CMK (cell line): Measurements from ENCODE around the gene MDM4.
"Not testable (repeated sequence)": the region's sequence is repeated elsewhere in the genome, so short reads cannot be mapped to it uniquely, and the experiment has no call there.

Source experiments
- DNase-seq: peaks from one replicate; pipeline ENCODE4 v3.0.0-alpha.2; 2010; ENCODE audit warnings: low read depth

Gene MDM4, protein sequence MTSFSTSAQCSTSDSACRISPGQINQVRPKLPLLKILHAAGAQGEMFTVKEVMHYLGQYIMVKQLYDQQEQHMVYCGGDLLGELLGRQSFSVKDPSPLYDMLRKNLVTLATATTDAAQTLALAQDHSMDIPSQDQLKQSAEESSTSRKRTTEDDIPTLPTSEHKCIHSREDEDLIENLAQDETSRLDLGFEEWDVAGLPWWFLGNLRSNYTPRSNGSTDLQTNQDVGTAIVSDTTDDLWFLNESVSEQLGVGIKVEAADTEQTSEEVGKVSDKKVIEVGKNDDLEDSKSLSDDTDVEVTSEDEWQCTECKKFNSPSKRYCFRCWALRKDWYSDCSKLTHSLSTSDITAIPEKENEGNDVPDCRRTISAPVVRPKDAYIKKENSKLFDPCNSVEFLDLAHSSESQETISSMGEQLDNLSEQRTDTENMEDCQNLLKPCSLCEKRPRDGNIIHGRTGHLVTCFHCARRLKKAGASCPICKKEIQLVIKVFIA

DNA sequence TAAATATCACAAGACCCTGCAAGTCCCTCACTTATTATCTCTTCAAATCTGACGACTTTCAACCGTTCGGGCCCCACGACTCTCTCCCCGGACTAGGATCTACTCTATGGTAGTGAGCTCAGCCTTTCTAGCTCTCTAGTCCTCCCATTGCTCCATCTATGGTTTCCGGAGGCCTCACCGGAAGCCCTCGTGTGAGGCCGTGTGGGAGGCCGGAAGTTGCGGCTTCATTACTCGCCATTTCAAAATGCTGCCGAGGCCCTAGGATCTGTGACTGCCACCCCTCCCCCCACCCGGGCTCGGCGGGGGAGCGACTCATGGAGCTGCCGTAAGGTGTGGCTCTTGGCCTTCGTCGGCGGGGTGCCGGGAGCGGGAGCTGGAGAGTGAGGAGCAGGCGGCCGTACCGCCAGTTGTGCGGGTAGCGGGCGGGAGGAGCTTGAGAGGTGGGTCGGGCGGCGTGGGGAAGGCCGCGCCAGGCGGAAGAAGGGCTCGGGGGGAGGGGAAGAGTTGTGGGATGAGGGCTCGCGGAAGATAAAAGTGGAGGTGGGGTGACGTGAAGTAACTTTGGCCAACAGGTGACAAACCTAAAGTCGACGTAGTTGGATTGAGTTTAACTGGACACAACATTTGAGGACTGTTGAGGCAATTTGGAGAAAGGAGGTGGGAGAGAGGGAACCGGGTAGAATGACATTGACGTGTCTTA lies at the start of gene MDM4:
Gene MDM4 (plus strand): TSS at position 227 of the 700 bp plus-strand sequence. CDS start 9,113 bp downstream, outside the sequence.
- DNase-seq, result peak; percentile 98

DNA sequence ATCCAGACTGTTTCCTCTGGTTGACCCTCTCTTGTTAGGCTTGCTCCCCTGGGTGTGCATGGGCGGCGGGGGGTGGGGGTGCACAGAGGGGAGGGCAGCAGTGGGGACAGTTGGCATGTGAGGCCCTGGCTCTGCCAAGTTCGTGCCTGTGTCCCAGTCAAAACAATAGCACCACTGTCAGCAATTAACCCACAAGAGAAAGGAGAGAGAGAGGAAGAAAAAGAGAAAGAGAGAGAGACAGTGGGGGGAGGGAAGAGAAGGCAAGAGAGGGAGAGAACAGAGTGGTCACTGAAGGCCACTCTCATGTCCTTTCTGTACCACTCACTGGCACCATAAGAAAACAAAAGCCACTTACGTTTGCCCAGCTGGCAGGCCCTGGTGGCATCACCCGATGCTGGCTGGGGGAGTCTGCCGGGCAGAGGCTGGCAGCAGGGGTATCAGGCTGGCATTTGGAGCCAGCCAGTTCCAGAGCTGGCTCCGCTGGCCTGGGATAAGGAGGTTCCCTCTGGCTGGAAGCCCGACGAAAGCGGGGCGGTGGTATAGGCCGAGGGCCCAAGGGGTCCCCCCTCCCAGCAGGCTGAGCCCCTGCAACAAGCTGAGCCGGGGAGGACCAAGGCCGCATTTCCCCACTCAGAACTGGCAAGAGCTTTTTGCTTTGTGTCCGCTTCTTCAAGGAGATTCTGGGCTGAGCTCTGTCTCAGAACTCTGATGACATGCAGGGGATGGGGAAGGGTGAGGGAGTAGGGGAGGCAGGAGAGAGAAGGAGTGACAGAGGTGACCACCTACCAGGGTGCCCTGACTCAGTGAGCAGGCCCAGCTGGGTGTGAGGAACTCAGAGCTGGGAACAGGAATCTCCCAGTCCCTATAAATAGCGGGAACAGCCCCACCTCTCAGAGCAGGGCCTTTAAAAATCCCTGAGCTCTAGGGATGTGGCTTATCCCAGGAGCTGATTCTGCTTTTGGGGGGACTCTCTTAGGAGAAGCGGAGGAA lies 49.5 kb upstream of the MDM4 start:
- no peak for DNase-seq

DNA sequence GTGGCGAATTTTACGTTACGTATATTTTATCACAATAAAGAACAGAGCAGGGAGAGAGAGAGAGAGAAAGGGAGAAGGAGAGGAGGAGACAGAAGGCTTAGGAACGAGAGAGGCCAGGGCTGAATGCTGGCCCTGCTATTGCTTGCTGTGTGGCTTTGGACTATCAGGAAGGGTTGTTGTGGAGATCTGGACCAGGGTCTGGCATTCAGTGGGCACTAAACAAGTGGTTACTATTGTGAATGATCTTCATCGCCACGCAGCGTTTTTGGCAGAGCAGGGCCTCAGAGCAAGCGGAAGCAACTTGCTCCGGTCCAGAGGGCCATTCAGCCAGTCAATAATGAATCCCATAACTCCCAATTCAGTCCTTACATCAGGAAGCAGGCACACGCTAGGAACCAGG lies 48.0 kb upstream of the MDM4 start:
- DNase-seq, result no peak

DNA sequence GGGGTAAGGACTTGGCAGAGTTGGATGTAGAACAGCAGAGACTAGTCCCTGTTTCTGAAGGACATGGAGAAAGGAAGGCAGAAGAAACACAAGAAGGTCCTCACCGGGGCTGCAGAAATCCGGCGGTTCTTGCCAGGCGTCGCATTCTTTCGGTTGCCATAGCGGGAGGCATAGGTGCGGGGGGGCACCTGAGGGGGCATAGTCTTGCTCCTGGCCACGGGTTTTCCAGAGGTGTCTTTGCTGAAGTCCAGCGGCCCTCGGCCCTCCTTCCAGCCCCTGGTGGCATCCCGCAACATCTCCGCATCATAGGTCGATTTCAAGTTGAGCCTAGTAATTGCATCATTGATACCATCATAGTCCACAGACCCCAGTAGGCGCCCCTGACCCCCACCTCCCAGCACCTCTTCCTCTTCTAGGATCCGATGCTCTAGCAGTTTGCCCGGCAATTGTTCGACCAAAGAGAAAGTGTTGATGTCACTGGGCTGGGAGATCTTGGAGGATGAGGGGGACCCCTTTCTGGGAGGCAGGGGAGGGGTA lies 47.4 kb upstream of the MDM4 start:
- no peak for DNase-seq

DNA sequence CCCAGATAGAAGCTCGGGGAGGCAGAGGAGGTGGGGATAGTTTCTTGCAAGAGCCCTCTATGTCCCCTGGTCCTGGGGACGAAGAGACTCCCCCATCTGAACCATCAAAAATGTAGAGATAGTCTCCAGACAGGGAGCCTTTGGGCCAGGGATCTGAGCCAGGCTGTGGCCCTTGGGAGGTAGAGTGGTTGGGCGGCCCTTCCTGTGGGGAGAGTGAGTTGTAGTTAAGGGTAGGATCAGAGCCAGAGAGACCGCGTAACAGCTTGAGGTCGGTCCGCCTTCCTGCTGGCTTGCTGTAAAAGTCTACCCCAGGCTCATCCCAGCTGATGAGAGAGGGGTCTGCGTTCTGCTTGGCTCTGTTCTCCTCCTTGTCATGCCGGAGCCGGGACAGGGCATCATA lies 46.9 kb upstream of the MDM4 start:
- DNase-seq, result no peak

DNA sequence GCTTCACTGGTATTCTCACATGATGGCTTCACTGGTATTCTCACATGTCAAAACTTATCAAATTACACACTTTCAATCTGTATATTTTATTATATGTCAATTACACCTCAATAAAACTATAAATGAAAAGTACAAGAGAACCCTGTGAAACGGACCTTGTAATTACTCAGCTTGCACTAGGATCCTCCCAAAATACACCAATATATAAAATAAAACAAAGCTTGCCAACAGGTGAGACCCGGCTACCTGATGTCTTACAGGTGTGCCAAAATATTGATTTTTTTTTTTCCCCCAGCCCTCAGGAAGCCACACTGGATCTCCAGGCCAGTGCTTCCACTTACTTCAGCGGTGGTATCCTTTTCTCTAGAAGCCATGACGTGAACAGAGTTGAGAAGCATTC lies 44.5 kb upstream of the MDM4 start:
- no peak for DNase-seq

DNA sequence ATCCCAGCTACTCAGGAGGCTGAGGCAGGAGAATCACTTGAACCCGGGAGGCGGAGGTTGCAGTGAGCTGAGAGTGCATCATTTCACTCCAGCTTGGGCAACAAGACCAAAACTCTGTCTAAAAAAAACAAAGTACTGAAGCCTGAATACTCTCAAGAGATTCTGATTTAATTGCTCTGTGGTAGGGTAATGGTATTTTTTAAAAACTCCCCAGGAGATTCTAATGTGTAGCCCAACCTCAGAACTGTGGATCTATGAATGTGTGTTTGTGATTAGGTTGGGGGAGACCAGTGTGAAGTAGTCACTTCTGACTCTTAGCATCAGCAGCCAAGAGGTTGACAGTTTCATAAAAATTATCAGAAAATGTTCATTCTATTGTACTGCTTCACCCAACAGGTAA lies 43.5 kb upstream of the MDM4 start:
- DNase-seq, result no peak

DNA sequence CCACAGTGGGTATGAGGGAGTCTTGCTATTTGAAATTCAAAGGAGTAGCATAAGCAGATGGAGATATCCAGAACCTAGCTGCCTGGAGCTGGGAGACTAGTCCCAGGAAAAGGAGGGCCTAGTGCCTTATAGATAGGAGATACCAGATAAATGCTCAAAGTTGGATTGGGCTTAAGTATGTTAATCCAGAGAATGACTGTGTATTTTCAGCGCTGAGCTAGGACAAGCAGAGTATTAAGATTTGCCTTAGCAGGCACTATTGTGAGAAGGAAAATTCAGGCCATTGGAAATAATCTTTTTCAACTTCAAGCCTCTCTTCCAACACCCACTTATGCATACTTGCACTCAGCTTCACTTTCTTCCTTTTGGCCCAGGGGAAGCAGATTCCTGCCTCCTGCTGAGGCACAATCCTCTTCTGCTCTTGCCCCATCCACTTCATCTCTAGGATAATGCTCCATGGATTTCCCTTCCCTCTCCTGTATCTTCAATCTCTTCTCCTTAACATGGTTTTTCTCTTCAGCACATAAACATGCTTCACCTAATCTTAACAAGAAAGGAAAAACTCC lies 42.7 kb upstream of the MDM4 start:
- DNase-seq, result no peak

DNA sequence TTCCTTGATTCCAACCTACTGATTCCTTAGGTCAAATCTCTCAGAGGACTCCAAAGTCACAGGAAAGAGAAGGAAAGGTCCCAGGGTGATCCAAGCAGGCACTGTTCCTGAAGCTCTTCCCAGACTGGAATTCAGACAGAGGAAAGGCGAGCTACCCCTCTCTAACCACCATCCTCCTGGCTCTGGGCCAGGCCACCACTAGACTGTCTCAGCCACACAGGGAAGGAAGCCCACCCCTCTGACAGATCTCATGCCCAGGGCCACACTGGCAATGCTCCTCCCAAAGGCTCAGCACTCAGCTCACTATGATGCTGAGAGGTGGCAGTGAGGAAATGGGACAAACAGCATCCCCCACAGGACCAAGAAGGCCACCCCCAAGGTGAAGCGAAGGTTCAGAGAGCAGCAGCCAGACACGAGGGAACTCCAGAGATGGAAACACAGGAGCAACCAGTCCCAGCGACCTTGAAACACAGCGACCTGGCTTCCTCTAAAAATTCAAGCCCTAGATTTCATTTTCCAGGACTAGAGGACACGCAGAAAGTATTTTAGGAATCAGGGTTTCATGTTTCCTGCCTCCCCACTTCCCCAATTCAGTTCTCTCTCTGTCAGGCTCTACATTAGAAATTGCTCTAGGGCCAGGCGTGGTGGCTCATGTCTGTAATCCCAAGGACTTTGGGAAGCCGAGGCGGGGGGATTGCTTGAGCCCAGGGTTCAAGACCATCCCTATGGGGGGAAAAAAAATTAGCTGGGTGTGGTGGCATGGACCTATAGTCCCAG lies 40.4 kb upstream of the MDM4 start:
- no peak for DNase-seq

DNA sequence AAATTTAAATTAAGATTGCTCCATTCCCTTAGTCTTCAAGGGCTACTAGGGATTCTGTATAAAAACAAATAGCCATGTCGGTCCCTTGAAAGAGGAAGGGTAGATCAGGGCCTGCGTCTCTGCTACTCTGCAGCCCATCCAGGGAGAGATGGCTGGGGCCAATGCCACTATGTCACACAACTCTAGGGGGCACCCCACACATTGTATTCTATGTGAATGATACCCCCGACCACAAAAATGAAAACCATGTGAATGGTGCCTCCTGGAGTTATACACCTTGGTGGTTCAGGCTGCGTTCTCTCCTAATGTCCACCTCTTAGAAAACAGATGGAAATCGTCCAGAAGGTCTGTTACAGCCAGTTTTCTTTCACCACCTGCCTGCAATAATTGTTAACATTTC lies 39.6 kb upstream of the MDM4 start:
- DNase-seq, result no peak

DNA sequence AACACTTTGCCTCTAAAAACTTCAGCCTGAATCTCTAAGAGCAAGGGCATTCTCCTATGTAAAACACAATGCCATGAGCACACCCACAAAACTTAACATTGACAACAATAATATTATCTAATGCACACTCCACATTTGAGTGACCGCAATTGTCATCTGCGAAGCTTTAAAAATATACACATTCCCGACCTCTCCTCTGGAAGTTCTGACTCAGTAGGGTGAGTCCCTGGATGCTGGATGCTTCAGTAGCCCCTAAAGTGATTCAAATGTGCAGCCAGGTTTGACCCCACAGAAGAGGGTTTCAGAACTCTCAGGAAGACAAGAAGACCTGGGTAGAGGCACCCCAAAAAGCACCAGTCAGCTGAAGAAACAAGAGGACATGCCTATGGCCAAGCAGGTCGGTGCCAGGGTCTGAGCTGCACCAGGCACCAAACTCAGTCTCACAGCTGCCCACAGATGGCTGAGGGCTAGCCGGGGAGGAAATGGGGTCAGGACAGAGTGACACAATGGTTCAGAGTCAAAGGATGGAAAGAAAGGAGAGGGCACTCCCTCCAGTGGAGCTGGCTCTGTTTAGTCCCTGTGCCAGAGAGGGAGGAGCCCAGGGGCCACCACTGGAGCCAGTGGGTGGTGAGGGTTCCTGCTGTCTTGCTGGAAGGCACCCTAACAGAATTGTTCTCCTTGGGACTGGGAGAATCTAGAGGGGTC lies 39.0 kb upstream of the MDM4 start:
- DNase-seq, result no peak

DNA sequence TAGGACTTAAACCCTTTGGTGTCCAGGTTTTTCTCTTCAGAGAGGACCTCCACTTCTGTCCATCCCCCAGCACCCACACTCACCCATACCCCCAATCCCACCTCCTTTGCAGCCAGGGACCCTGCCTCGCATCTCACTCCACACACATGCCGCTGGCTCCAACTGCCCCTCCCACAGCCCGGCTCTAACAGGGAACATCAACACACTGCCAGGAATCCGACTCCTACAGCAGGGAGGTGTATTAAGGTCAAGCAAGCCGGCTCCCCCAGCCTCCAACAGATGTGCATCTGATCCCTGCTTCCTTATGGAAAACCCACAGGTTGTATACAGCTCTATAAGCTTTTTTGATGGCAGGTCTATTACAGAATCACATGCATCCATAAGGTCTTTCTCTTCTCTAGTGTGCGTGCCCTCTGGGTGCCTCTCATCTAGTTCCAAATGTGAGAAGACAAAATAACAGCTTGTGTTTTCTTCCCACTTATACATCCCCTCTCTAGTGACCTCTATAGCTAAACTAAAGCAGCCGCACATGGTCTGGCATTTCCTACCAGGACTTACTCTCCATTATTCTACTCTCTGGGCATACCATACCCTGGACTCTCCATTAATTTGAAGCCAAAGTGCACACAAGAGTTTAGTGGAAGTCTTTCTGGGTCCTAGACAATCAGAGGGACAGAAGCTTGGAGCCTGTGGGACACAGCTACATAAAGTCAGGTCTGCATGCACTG lies 37.9 kb upstream of the MDM4 start:
- DNase-seq, result no peak

DNA sequence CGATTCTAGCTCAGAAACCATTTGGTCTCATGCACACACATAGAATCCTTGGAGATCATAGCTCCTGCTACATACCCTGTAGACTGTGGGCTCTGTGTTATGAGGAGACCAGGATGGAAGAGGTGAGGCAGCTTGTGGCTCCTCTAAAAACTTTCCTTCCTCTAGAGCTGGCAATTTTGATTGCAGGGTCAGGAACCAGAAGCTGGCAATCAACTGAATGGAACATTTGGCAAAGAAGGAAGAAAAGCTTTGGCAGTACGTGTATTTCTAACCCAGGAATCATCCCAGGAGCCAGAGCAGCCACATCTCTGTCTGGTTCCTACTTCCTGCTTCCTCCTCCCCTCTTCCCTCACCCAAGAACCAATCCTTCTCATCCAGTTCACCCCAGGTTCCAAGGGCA lies 37.3 kb upstream of the MDM4 start:
- no peak for DNase-seq

DNA sequence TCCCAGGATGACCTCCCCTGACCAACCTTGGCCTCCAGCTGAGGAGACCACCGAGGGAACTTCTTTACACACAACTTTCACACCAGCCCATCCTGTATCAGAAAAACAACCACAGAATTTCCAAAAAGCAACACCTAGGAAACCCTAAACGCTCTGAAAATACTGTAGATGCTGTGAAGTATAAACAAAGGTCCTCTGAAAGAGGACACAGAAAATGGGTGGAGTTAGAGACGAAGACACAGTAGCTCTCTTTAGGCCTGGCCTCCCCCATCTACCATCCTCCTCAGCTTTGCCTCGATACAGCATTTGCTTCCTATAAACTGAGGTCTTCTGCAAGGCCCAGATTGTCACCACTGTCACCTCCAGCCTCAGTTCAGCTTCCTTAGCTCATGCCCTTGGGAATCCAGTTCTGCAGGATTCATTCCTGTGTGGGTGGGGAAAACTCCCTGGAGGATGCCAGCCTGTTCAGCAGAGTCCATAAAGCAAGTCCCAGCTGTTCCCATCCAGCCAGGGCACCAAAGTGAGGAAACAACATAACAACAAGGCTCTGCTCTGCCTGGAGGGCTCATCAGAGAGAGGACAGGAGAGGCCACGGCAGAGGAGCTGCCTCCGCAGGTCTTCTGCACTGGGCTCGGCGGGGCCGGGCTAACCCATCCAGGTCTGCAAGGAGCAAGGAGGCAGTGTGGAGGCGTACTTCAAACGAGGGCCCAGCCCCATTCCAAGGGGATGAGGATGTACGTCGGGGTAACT lies 36.6 kb upstream of the MDM4 start:
- DNase-seq, result no peak

DNA sequence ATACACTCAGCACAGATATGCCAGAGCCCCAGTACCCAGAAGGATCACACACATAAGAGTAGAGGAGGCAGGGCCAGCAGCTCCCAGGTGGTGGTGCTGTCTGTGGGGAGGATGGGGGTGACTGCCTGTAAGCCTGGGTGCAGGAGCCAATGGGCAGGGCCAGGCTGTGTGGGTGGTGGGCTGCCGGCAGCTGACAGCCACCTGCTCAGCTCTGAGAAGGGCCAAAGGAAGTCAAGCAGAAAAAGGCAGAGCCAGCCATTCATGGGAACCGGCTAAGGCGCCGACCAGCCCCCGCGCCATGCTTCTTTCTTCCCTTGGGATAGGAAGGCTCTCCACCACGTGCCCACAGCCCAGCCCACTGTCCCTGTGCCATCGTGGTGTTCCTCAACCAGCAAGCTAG lies 35.7 kb upstream of the MDM4 start:
- no peak for DNase-seq

DNA sequence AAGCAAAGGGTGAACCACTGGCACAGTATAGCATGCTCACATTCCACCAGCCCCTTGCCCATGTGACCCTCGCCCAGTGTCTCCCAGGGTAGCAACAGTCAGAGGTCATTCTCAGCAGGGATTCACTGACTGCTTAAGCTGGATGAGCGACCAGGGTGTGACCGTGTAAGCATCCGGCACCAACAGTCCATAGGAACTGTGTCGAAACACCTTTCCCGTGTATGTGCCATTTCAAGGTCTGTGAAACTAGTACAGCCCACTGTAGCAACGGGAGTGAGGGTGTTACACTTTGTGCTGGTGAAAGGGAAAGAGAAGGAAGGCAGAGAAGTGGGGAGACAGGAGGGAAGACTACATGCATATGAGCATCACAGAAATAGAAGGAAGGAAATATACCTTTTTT lies 32.4 kb upstream of the MDM4 start:
- no peak for DNase-seq

DNA sequence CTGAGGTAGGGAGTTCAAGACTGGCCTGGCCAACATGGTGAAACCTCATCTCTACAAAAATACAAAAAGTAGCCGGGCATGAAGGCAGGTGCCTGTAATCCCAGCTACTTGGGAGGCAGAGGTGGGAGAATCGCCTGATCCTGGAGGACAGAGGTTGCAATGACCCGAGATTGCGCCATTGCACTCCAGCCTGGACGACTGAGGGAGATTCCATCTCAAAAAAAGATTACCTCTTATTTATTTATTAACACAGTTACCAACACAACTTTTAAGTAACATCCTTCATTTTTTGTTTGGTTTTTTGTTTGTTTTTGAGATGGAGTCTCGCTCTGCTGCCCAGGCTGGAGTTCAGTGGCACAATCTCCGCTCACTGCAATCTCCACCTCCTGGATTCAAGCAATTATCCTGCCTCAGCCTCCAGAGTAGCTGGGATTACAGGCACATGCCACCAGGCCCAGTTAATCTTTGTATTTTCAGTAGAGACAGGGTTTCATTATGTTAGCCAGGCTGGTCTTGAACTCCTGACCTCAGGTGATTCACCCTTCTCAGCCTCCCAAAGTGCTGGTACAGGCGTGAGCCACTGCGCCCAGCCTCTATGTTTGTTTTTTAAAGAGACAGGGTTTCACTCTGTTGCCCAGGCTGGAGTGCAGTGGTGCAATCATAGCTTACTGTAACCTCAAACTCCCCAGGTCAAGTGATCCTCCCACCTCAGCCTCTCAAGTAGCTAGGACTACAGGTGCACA lies 29.5 kb upstream of the MDM4 start:
- not testable (repeated sequence) for DNase-seq

DNA sequence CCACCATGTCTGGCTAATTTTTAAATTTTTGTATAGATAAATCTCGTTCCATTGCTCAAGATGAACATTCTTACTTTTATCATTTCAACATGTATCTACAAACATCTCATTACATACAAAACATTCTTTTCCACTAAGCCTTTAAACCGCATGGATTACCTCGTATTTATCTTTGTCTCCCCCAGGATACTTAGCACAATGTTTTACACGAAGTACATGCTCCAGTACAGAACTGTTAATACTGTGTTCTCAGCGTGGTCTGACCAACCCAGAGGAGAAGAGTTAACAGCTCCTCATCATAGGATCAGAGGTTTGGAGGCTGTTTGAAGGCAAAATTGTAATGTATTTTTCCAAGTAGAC lies 29.0 kb upstream of the MDM4 start:
- no peak for DNase-seq
